HG02973 (cell line): Measurements from ENCODE around the gene DOCK1.

ENCODE experiments used
- ATAC-seq: cut with Tn5 transposase; IDR thresholded peaks from one replicate; pipeline ENCODE4 v1.9.1; 2021; ENCODE audit warnings: moderate library complexity; ENCODE audit not compliant: unreplicated experiment

Gene DOCK1

GRCh38 chr10:127071126-127071525 lies 165.9 kb downstream of the DOCK1 start:
- ATAC-seq: no peak

- ATAC-seq: no peak
These were observed 168.4 kb downstream of the DOCK1 start for GRCh38 chr10:127073666-127074065.

GRCh38 chr10:127079392-127079791 lies 174.2 kb downstream of the DOCK1 start:
- ATAC-seq: no peak

- ATAC-seq: no peak
These were observed 175.1 kb downstream of the DOCK1 start for GRCh38 chr10:127080317-127080716.

GRCh38 chr10:127081851-127082345 lies 176.7 kb downstream of the DOCK1 start:
- no peak for ATAC-seq

- ATAC-seq: no peak
These were observed 177.4 kb downstream of the DOCK1 start for GRCh38 chr10:127082651-127083050.

GRCh38 chr10:127085957-127086356 lies 180.7 kb downstream of the DOCK1 start:
- no peak for ATAC-seq

GRCh38 chr10:127088908-127089307 lies 183.7 kb downstream of the DOCK1 start:
- ATAC-seq: no peak

- no peak for ATAC-seq
These were observed 184.2 kb downstream of the DOCK1 start for GRCh38 chr10:127089446-127089845.

GRCh38 chr10:127090138-127090537 lies 184.9 kb downstream of the DOCK1 start:
- no peak for ATAC-seq

- no peak for ATAC-seq
These were observed 186.1 kb downstream of the DOCK1 start for GRCh38 chr10:127091354-127091753.

- ATAC-seq: no peak
These were observed 187.7 kb downstream of the DOCK1 start for GRCh38 chr10:127092916-127093315.

GRCh38 chr10:127094984-127095383 lies 189.8 kb downstream of the DOCK1 start:
- ATAC-seq: no peak

- ATAC-seq: no peak
These were observed 195.9 kb downstream of the DOCK1 start for GRCh38 chr10:127100983-127101615.

GRCh38 chr10:127102176-127102575 lies 196.9 kb downstream of the DOCK1 start:
- ATAC-seq: no peak

GRCh38 chr10:127115100-127115499 lies 209.9 kb downstream of the DOCK1 start:
- ATAC-seq: no peak

- no peak for ATAC-seq
These were observed 211.9 kb downstream of the DOCK1 start for GRCh38 chr10:127117125-127117524.

GRCh38 chr10:127118034-127118433 lies 212.8 kb downstream of the DOCK1 start:
- ATAC-seq: no peak

- ATAC-seq: no peak
These were observed 214.7 kb downstream of the DOCK1 start for GRCh38 chr10:127119936-127120335.

GRCh38 chr10:127122831-127123230 lies 217.6 kb downstream of the DOCK1 start:
- no peak for ATAC-seq

GRCh38 chr10:127123626-127124025 lies 218.4 kb downstream of the DOCK1 start:
- no peak for ATAC-seq

- no peak for ATAC-seq
These were observed 220.1 kb downstream of the DOCK1 start for GRCh38 chr10:127125331-127125730.

- no peak for ATAC-seq
These were observed 222.6 kb downstream of the DOCK1 start for GRCh38 chr10:127127822-127128221.
